ENCODE measurements around the gene DENND1C.

DENND1C gene

GRCh38 chr19:6503407-6504201 lies 22.0 kb upstream of the DENND1C start:
- DNase-seq: no peak

GRCh38 chr19:6501740-6502648 lies 20.4 kb upstream of the DENND1C start, which contains the start of gene TUBB4A:
TSS of gene TUBB4A (minus strand) at chr19:6502309. CDS start at chr19:6502212, 97 bp downstream.
- no peak for DNase-seq

GRCh38 chr19:6500837-6501739 lies 19.5 kb upstream of the DENND1C start:
- no peak for DNase-seq

GRCh38 chr19:6499052-6499790 lies 17.6 kb upstream of the DENND1C start:
- no peak for DNase-seq

- DNase-seq: no peak
Measured at GRCh38 chr19:6498294-6499036, 16.9 kb upstream of the DENND1C start.

- no peak for DNase-seq
Measured at GRCh38 chr19:6495947-6496346, 14.4 kb upstream of the DENND1C start.

- no peak for DNase-seq
Measured at GRCh38 chr19:6494438-6495036, 12.9 kb upstream of the DENND1C start.

- no peak for DNase-seq
Measured at GRCh38 chr19:6491802-6492592, 10.4 kb upstream of the DENND1C start.

GRCh38 chr19:6490134-6490533 lies 8.5 kb upstream of the DENND1C start:
- no peak for DNase-seq

GRCh38 chr19:6489278-6490061 lies 7.9 kb upstream of the DENND1C start:
- no peak for DNase-seq

GRCh38 chr19:6484831-6485230 lies 3.2 kb upstream of the DENND1C start:
- DNase-seq: no peak

- DNase-seq: no peak
Measured at GRCh38 chr19:6484230-6484629, 2.6 kb upstream of the DENND1C start.

GRCh38 chr19:6483235-6483634 lies 1.6 kb upstream of the DENND1C start:
- DNase-seq: no peak

GRCh38 chr19:6482343-6482686 lies 728 bp upstream of the DENND1C start:
- DNase-seq: no peak

- DNase-seq: no peak
Measured at GRCh38 chr19:6480848-6481415, 655 bp downstream of the DENND1C start.

GRCh38 chr19:6479836-6480398 lies 1.7 kb downstream of the DENND1C start:
- DNase-seq: no peak

GRCh38 chr19:6478815-6479214 lies 2.8 kb downstream of the DENND1C start:
- DNase-seq: no peak

- no peak for DNase-seq
Measured at GRCh38 chr19:6476896-6477431, 4.6 kb downstream of the DENND1C start.
